K562 (cell line): ENCODE measurements around the gene DHRS3. TPM values are rescaled to one million over a fixed set of nuclear protein-coding genes. Genes with fewer than 3 reads are reported as not detected.
A peak's percentile ranks its signal among the peaks of the same experiment; 100 is the strongest.

ENCODE experiments used
- BMI1 ChIP-seq: fragments of 150-350 bp; IDR thresholded peaks from 2 replicates; pipeline ENCODE4 v1.6.1; 2014; ENCODE audit warnings: low read length
- CAMTA2 ChIP-seq: fragments of 250-450 bp; sonication (Bioruptor Pico); conservative IDR thresholded peaks from 2 replicates; pipeline ENCODE4 v1.5.1; 2022
- CBX3 ChIP-seq, 2 experiments: IDR thresholded peaks; 1 replicate in 1 of 2; 2 replicates in 1 of 2; pipeline ENCODE4 v1.6.1; 2012; ENCODE audit warnings: inconsistent platforms in 2 of 2, low read length in 2 of 2, borderline replicate concordance in 1 of 2, control low read depth in 1 of 2
- EP400 ChIP-seq: fragments of 450-650 bp; IDR thresholded peaks from 2 replicates; pipeline ENCODE4 v1.6.1; 2017; ENCODE audit warnings: antibody characterized with exemption, mild to moderate bottlenecking, moderate library complexity
- FOXP1 ChIP-seq: sonication (generic); formaldehyde crosslinking; IDR thresholded peaks from 2 replicates; pipeline ENCODE4 v1.8.0; 2022; ENCODE audit warnings: mild to moderate bottlenecking, missing genetic modification reagents
- HDAC2 ChIP-seq: fragments of 450-650 bp; IDR thresholded peaks from 2 replicates; pipeline ENCODE4 v1.6.1; 2016; ENCODE audit warnings: mild to moderate bottlenecking
- KHSRP ChIP-seq: fragments of 450-650 bp; IDR thresholded peaks from 2 replicates; pipeline ENCODE4 v1.6.1; 2017
- NRF1 ChIP-seq, 2 experiments: fragments of 450-650 bp; IDR thresholded peaks in 1 of 2; conservative IDR thresholded peaks in 1 of 2; 2 replicates each; pipeline ENCODE4 v1.6.1; 2014; ENCODE audit warnings: mild to moderate bottlenecking in 2 of 2
- PKNOX1 ChIP-seq: fragments of 450-650 bp; IDR thresholded peaks from 2 replicates; pipeline ENCODE4 v1.6.1; 2016
- PML ChIP-seq: IDR thresholded peaks from 2 replicates; pipeline ENCODE4 v1.6.1; 2012; ENCODE audit warnings: low read length, inconsistent platforms
- SLC30A9 ChIP-seq: fragments of 250-450 bp; sonication (Bioruptor Pico); IDR thresholded peaks from 2 replicates; pipeline ENCODE4 v1.8.0; 2022; ENCODE audit warnings: mild to moderate bottlenecking, moderate library complexity
- SMARCA5 ChIP-seq: fragments of 450-650 bp; IDR thresholded peaks from 2 replicates; pipeline ENCODE4 v1.6.1; 2016
- STAG1 ChIP-seq: sonication (generic); formaldehyde crosslinking; IDR thresholded peaks from 2 replicates; pipeline ENCODE4 v1.5.0; 2020; ENCODE audit warnings: missing genetic modification reagents, borderline replicate concordance
- TRIM28 ChIP-seq: fragments of 450-650 bp; IDR thresholded peaks from 2 replicates; pipeline ENCODE4 v1.6.1; 2017
- XRCC4 ChIP-seq: IDR thresholded peaks from one replicate; pipeline ENCODE4 v1.6.1; 2011; ENCODE audit not compliant: insufficient read depth, insufficient read length; ENCODE audit errors: extremely low read depth
- ZBTB17 ChIP-seq: fragments of 450-650 bp; formaldehyde crosslinking; IDR thresholded peaks from 2 replicates; pipeline ENCODE4 v1.4.0; 2020; ENCODE audit warnings: mild to moderate bottlenecking
- ZNF175 ChIP-seq: fragments of 200-800 bp; sonication (Bioruptor generic); IDR thresholded peaks from 2 replicates; pipeline ENCODE4 v1.6.1; 2016; ENCODE audit warnings: low read depth, mild to moderate bottlenecking, missing genetic modification characterization, missing compliant biosample characterization
- ZNF217 ChIP-seq: sonication (generic); formaldehyde crosslinking; IDR thresholded peaks from 2 replicates; pipeline ENCODE4 v1.8.0; 2022; ENCODE audit warnings: mild to moderate bottlenecking, missing genetic modification reagents
- ZNF707 ChIP-seq: fragments of 250-450 bp; sonication (Bioruptor Pico); conservative IDR thresholded peaks from 2 replicates; pipeline ENCODE4 v1.8.0; 2022; ENCODE audit warnings: inconsistent platforms, mild to moderate bottlenecking, moderate library complexity
- ZNF76 ChIP-seq: fragments of 250-450 bp; sonication (Bioruptor Pico); IDR thresholded peaks from 2 replicates; pipeline ENCODE4 v1.4.0; 2020; ENCODE audit warnings: mild to moderate bottlenecking, moderate library complexity, borderline replicate concordance
- ZNF79 ChIP-seq: fragments of 250-450 bp; sonication (Bioruptor Pico); IDR thresholded peaks from 2 replicates; pipeline ENCODE4 v1.4.0; 2020; ENCODE audit warnings: low read depth, mild to moderate bottlenecking, moderate library complexity
- polyA plus RNA-seq, 8 experiments: library from polyadenylated mRNA; depleted of rRNA in 4 of 8; stranded (reverse) in 5 of 8; unstranded in 3 of 8; fragments of >200 nt; fragmentation: Nextera tagmentation in 2 of 8; fragmentation: Illumina TruSeq in 1 of 8; extraction: Ambion mirVana in 2 of 8; extraction: Trizol in 1 of 8; gene quantifications; 2 replicates each; pipeline versions ENCODE4 v1.2.1 to v1.2.3, GENCODE V29; 2011 to 2014; ENCODE audit warnings: inconsistent platforms in 1 of 8, missing spikeins in 1 of 8
- total RNA-seq, 7 experiments: library from RNA; depleted of rRNA in 6 of 7; stranded (reverse); fragments of >200 nt in 6 of 7; fragmentation: Illumina TruSeq in 2 of 7; extraction: Trizol in 2 of 7; gene quantifications; 2 replicates each; pipeline versions ENCODE4 v1.2.1 to v1.2.3, GENCODE V29; 2011 to 2021; ENCODE audit warnings: low replicate concordance in 1 of 7
- TF ChIP-seq, protein P1 (sequence below), 2 experiments: fragments of 450-650 bp; IDR thresholded peaks; 2 replicates each; pipeline ENCODE4 v1.6.1; 2018; ENCODE audit warnings: mild to moderate bottlenecking in 2 of 2, low read depth in 1 of 2; ENCODE audit not compliant: partially characterized antibody in 2 of 2
- TF ChIP-seq, protein P2 (sequence below): sonication (generic); formaldehyde crosslinking; IDR thresholded peaks from 2 replicates; pipeline ENCODE4 v1.8.0; 2022; ENCODE audit warnings: mild to moderate bottlenecking, missing genetic modification reagents
- TF ChIP-seq, protein P3 (sequence below): sonication (generic); formaldehyde crosslinking; IDR thresholded peaks from 2 replicates; pipeline ENCODE4 v1.8.0; 2022; ENCODE audit warnings: mild to moderate bottlenecking, low read depth, missing genetic modification reagents

Gene DHRS3
- total and polyA plus RNA-seq, 9 of the 15 experiments (the other 6 are each of a cell fraction or from before 2014, with no cell fraction given) = 21.0 to 116 (median 58.7) TPM

GRCh38 chr1:12536023-12536639 is 81.9 kb downstream of the DHRS3 start (continued):
- TF ChIP-seq, protein P1, sequence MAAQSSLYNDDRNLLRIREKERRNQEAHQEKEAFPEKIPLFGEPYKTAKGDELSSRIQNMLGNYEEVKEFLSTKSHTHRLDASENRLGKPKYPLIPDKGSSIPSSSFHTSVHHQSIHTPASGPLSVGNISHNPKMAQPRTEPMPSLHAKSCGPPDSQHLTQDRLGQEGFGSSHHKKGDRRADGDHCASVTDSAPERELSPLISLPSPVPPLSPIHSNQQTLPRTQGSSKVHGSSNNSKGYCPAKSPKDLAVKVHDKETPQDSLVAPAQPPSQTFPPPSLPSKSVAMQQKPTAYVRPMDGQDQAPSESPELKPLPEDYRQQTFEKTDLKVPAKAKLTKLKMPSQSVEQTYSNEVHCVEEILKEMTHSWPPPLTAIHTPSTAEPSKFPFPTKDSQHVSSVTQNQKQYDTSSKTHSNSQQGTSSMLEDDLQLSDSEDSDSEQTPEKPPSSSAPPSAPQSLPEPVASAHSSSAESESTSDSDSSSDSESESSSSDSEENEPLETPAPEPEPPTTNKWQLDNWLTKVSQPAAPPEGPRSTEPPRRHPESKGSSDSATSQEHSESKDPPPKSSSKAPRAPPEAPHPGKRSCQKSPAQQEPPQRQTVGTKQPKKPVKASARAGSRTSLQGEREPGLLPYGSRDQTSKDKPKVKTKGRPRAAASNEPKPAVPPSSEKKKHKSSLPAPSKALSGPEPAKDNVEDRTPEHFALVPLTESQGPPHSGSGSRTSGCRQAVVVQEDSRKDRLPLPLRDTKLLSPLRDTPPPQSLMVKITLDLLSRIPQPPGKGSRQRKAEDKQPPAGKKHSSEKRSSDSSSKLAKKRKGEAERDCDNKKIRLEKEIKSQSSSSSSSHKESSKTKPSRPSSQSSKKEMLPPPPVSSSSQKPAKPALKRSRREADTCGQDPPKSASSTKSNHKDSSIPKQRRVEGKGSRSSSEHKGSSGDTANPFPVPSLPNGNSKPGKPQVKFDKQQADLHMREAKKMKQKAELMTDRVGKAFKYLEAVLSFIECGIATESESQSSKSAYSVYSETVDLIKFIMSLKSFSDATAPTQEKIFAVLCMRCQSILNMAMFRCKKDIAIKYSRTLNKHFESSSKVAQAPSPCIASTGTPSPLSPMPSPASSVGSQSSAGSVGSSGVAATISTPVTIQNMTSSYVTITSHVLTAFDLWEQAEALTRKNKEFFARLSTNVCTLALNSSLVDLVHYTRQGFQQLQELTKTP (IDR thresholded peaks at IDR 0.05; ENCODE audit: low read depth in 1 of 2, partially characterized antibody in 2 of 2) = no peak
- TF ChIP-seq, protein P2, sequence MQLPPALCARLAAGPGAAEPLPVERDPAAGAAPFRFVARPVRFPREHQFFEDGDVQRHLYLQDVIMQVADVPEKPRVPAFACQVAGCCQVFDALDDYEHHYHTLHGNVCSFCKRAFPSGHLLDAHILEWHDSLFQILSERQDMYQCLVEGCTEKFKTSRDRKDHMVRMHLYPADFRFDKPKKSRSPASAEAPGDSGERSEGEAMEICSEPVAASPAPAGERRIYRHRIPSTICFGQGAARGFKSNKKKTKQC (CRISPR knock-in tag) = no peak
- no peak for TF ChIP-seq STAG1 (CRISPR knock-in tag)
- TF ChIP-seq ZBTB17 (CRISPR knock-in tag) = no peak
- no peak for TF ChIP-seq NRF1 (conservative IDR thresholded peaks at IDR 0.05 in 1 of 2, IDR thresholded peaks at IDR 0.05 in 1 of 2)
- TF ChIP-seq KHSRP = no peak
- TF ChIP-seq TRIM28 = peak; percentile 82; the same call in 1 of the 2 replicates
- no peak for TF ChIP-seq XRCC4
- TF ChIP-seq, protein P3, sequence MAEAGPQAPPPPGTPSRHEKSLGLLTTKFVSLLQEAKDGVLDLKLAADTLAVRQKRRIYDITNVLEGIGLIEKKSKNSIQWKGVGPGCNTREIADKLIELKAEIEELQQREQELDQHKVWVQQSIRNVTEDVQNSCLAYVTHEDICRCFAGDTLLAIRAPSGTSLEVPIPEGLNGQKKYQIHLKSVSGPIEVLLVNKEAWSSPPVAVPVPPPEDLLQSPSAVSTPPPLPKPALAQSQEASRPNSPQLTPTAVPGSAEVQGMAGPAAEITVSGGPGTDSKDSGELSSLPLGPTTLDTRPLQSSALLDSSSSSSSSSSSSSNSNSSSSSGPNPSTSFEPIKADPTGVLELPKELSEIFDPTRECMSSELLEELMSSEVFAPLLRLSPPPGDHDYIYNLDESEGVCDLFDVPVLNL = no peak
- TF ChIP-seq SLC30A9 (CRISPR knock-in tag) = no peak
- TF ChIP-seq ZNF79 (CRISPR knock-in tag) = no peak
- TF ChIP-seq CAMTA2 (CRISPR knock-in tag) = no peak
- TF ChIP-seq ZNF707 = 0 out of 2 replicates have a peak, but pooled peaks have one; percentile 24
- TF ChIP-seq FOXP1 = no peak
- TF ChIP-seq PKNOX1 = no peak
- TF ChIP-seq SMARCA5 = 0 out of 2 replicates have a peak, but pooled peaks have one; percentile 28
- 0 out of 2 replicates have a peak, but pooled peaks have one; percentile 1 for TF ChIP-seq EP400
- TF ChIP-seq BMI1 = no peak
- TF ChIP-seq ZNF76 (CRISPR knock-in tag) = no peak
- TF ChIP-seq CBX3 (IDR thresholded peaks at IDR 0.05; ENCODE audit: borderline replicate concordance in 1 of 2, low read length in 2 of 2) = peak in 1 of 2 experiments; percentile 75; a peak in 1 of 3 replicates
- no peak for TF ChIP-seq ZNF175 (CRISPR knock-in tag)
- no peak for TF ChIP-seq PML
- TF ChIP-seq ZNF217 (CRISPR knock-in tag) = no peak
- no peak for TF ChIP-seq HDAC2
